NCI-H2196 (cell line): ENCODE measurements around the gene BZW1.

Experiments used
- DNase-seq: peaks from one replicate; lab custom pipeline; 2025; ENCODE audit not compliant: unreplicated experiment; lab: John Stamatoyannopoulos, UW

BZW1 gene

DNA sequence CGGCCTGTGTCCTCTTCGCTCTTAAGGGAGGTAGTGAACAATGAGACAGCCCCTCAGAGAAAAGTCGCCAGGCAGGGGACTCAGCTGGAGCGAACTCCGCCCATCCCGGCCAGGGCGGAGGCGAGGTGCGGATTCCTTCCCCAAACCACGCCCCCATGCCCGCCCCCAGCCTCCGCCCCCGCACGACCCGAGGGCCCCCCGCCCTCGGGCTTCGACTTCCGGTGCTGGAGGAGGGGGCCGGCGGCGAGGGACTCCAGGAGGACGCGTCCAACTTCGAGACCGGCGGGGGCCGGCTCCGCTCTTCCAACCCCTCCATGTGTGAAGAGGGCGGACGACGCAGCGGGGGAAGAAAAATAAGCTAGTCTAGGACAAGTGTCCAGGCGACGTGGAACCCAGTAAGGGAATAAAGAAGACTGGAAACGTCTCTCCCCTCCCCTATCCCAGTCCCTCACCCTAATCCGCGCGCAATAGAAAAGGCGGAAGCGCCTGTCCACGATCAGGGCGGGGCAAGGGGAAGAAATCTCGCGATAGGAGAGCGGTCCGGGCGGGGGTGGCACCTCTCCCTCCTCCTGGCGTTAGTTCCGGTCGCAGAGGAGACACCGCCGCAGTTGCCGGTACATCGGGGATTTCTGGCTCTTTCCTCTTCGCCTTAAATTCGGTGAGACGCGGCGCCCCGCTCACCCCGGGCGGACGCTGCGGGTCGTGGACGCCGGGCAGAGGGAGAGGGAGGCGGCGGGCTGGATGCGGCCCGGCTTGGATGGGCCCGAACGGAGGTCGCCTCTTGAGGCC lies at the start of gene BZW1:
BZW1 (plus strand) TSS at position 578 of the 789 bp plus-strand sequence. CDS start 1,308 bp downstream, outside the sequence.
- peak; percentile 96 for DNase-seq

GRCh38 chr2:200762127-200762526 lies 49.6 kb upstream of the BZW1 start:
- no peak for DNase-seq

DNA sequence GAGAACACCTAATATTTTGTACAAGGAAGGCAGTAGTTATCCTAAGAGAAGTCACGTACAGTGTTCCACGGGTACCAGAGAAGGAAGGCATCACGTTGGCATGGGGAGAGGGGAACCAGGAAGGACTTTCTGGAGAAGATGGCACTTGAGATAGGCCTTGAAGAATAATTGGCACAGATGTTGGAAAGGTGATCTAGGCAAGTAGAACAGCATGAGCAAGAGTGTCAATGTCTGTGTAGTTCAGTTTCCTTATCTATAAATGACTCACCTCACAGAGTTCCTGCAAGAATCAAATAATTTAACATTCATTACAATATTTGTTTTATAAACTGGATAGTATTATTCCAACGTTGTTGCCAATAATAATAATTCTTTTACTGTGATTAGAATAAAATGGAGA lies 48.3 kb upstream of the BZW1 start:
- no peak for DNase-seq

- DNase-seq: peak; percentile 60
Measured at GRCh38 chr2:200765139-200765951, 46.4 kb upstream of the BZW1 start.

DNA sequence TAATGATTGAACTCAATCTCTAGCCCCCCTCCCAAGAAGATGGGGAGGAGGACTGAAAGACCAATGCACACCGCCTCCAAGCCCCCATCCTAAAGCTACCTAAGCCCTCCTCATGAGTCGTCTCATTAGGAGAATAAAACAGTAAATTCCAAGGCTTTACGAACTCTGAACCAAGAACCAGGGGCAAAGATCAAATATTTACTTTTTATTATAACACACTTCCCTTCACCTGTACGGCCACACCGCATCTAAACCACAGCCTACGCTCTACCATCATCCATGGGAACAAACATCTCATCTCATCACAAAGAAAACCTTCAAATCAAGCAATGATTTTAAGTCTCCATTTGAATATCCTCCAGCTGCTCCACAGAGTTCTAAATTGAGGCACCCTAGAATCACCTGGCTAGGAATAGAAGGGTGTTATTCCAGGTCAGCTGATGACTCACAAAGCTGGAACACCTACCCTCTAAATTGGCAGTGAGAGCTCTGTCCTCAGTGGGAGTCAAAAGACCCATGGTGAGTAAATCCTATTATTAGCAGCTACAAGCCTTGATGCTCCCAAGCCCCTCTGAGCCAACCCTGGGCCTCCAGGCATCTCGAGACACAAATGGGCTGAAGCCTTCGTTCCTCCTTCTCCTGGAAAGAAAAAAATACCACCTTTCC lies 45.6 kb upstream of the BZW1 start:
- DNase-seq: no peak

DNA sequence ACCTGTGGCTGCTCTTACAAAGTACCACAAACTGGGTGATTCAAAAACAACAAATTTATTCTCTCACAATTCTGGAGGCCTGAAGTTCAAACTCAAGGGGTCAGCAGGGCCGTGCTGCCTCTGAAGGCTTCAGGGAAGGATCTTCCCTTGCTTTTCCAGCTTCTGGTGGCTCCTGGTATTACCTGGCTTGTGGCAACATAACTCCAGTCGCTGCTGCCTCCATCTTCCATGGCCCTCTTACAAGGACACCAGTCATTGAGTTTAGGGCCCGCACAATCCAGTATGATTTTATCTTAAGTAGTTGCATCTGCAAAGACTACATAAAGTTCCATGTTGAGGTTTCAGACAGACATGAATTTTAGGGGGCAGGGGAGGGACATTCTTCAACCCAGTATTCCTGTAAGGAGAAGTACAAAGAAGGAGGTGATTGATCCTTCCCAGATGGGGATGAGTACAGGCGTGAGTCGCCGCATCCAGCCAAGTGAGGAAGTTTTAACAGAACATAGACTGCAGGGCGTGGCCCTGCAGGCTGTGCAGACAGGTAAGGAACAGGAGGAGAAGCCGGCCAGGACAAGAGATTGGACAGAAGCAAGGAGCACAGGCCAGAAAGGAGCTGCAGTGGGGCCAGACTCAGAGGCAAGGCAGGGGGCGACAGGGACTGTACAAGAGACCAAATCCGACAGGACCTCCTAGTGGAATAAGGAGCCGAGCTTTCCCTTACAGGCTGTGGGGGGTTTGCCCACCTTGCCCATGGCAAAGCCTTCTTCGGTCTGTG lies 44.4 kb upstream of the BZW1 start:
- DNase-seq: no peak

DNA sequence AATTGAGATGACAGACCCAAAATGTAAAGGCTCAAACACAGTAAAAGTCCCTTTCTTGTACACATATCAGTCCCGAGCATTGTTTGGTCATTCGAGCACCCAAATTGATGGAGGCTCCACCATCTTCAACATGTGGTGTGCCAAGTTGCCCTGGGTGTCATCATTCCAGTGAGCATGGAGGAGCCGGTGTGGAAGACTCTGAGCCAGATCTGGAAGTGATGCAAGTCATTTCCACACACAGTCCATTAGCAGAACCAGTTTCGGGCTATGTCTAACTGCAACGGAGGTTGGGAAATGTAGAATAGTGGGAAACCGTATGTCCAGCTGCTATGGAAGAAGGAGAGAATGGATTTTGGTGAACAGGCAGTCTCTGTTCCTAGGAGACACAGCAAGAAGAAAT lies 40.9 kb upstream of the BZW1 start:
- no peak for DNase-seq

GRCh38 chr2:200772620-200773019 lies 39.1 kb upstream of the BZW1 start:
- no peak for DNase-seq

GRCh38 chr2:200773083-200773482 lies 38.6 kb upstream of the BZW1 start:
- DNase-seq: no peak

DNA sequence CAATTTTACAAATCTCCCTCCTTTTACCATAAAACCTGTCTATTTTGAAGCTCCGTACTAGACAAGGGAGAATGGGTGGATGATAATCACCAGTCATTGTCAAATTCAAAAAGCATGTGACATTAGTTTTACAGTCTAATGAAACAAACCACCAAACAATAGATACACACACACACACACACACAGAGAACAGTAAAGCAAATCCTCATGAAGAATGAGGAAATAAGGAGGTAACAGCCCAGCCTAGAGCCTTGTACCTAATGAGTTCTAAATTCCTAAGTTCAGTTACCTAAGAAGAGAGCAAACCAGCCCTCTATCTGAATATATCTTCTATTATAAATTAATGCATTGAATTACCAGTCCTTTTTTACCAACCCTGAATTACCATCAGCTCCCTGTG lies 36.8 kb upstream of the BZW1 start:
- no peak for DNase-seq

DNA sequence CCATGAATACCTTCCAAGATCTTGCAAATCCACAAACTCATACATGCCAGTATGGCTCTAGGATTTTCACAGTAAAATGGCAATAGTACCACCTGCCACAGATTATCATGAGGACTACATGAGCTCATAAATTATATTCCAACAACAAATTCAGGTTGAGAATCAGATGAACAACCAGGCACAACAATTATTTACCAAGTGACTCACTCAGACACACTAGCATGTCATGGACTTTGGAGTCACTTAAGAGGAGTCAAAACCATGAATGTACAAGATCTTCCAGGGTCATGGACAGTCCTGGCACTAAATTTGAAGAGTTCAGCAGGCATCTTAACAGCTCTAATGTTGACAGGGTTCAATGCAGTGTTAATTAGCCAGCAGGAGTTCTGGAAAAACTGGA lies 34.4 kb upstream of the BZW1 start:
- no peak for DNase-seq

DNA sequence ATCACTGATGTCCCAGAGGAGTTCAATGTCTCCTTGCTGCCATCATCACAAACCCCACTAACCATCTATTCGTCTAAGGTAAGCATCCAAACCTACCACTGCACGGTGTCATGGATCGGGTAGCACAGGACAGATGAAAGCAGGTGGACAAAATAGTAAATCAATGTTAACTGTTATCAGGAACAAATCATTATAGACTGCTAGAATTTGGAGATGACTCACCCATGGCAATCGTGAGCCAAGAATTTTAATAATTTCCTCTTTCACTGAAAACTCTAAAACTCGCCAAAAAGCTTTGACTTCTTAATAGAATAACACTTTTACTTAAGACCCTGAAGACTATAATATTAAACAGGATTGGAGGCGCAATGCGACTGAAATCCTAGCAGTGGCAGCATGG lies 33.7 kb upstream of the BZW1 start:
- no peak for DNase-seq

GRCh38 chr2:200779214-200779613 lies 32.5 kb upstream of the BZW1 start:
- no peak for DNase-seq

DNA sequence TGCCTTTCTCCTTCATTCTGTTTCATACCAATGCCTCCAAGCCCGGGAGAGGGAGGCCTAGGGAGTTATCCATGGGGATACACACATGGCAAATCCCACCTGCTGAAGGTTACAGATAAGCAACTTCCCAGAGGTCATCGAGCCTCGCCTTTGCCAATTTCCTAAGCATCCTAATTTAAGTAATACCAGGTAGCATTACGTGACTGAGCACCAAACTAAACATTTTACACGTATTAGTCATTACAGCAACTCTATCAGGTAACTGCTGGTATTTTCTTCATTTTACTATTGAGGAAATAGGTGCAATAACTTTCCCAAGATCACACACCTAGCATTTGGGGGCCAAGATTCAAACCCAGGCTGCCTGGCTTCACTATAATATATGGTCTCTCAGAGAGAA lies 30.1 kb upstream of the BZW1 start:
- DNase-seq: no peak

GRCh38 chr2:200782251-200782650 lies 29.5 kb upstream of the BZW1 start:
- no peak for DNase-seq

- DNase-seq: no peak
Measured at GRCh38 chr2:200784215-200784614, 27.5 kb upstream of the BZW1 start.

DNA sequence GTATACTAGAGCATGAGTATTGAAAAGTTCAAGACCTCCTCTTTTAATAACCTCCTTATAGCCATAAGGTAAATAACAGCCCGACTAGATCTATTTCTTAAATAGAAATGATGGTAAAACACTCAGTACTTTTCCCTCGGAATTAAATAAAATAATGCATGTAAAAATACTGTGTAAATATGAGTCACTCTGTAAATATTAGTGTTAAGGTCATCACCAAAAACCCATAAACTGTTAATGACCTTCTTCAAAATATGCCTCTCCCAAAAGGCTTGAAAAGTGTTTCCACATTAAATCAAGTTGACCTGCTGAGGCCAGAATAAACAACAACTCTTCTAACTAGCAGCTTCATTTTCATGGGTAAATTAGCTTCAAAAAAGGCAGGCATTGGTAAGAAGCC lies 25.3 kb upstream of the BZW1 start:
- peak; percentile 46 for DNase-seq

GRCh38 chr2:200786826-200787225 lies 24.9 kb upstream of the BZW1 start:
- DNase-seq: peak; percentile 46

DNA sequence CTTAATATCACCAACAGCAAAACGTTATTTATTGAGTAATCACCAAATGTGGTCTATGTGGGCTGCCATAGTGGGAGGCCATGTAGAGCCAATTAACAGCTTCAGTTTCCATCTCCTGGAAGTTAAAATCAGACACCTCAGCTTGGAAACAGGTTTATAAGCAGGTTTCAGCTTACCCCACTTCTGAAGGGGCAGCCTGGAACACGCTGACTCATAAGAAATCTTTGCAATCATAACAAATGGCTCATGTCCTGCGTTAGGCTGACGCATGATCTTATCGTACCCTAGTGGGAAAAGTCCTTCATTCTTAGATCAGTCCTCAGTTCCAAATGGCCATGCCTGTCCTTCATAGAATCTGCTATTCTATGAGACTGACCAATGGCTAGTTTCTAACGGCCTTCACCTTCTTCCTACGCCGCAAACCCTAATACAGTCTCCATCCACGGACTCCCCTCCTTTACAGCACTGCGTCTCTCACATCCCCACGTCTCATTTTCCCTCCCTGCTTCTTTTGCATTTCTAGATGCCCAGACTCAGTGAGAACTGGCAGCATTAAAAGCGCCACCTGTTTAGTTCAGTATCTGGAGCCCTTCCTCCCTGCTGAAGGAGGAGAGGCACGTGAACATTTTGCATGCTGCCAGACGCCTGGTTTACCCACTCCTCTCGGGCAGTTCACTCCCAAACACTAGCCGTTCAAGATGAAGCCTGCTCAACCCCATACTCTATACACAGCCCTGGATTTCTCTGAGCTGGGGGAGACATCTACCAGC lies 24.2 kb upstream of the BZW1 start:
- peak; percentile 24 for DNase-seq

DNA sequence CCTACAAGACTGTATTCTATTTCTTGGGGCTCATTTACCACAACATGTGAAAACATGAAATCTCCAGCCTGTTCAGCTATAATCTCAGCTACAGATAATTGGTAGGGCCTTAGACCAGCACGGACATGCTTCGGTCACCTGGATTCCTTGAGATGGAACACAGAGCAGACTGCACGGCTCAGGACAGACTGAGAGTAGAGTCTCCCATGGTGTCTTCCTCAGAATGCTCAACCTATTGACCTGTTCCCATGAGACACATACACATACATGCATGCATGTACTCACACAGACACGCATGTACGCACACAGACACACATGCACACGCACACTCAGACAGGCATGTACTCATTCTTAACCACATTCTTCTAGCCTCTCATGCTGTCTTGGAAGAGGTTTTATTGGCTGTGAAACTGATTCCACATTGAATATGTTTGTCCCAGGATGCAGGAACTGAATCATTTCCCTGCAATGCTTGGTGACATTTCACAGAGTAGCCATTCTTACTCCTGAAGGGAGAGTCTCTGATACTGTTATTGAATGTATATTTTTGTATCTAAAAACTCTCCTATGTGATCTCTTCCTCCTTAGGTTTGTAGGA lies 23.5 kb upstream of the BZW1 start:
- DNase-seq: no peak
